NCI-H1105 (cell line): ENCODE data around the gene GCLC.
"Not testable (repeated sequence)": the region's sequence is repeated elsewhere in the genome, so short reads cannot be mapped to it uniquely, and the experiment has no call there.

Source experiments
- DNase-seq: peaks from one replicate; lab custom pipeline; 2025; lab: John Stamatoyannopoulos, UW

Gene GCLC

DNA sequence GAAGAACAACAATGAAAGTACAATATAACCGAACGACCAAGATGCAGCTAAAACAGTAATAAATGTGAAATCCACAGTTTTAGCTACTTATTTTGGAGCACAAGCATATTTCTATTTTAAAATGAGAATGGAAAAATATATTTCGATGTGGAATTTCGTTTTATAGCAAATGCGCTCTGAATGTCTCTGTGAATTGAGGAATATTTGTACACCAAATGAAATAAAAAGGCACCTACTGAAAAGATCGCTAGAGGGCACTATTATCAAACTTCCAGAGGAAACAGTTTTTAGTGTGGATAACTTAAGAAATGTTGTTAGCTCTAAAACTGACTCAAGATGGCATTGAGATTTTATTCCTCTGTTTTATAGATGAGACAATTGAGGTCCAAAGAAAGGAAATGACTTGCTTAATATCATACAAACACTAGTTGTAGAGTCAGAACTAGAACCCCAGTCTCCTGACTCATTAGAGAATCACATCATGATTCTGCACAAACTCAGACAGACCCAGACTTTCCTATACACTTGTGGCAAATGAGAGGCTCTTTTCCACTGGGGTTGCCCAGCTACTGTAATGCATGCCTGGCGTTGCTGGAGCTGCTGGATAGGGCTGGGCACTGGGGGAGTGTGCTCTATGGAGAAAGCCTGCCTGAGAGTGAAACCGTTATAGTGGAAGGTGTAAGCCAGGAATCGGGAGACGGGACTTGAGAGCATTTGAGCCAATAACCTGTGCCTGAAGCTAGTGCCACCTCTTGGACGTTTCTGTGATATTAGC is 51.9 kb downstream of the GCLC start:
- DNase-seq, result peak; percentile 21

- no peak for DNase-seq
Observed at GRCh38 chr6:53487080-53487479, 57.8 kb downstream of the GCLC start.

DNA sequence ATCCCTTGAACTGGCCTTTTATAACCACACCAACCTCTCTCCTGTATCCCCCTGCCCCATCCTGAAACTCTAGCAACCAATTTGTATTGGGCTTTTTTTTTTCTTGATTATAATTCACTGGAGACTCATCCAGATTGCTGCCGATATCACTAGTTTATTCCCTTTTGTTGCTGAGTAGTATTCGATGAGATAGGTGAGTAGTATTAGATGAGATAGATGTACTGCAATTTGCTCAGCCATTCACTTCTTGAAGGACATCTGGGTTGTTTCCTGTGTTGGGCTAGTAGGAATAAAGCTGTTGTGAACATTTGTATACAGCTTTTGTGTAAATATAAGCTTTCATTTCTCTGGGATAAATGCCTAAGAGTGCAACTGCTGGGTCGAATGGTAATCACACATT is 58.2 kb downstream of the GCLC start:
- DNase-seq, result no peak

DNA sequence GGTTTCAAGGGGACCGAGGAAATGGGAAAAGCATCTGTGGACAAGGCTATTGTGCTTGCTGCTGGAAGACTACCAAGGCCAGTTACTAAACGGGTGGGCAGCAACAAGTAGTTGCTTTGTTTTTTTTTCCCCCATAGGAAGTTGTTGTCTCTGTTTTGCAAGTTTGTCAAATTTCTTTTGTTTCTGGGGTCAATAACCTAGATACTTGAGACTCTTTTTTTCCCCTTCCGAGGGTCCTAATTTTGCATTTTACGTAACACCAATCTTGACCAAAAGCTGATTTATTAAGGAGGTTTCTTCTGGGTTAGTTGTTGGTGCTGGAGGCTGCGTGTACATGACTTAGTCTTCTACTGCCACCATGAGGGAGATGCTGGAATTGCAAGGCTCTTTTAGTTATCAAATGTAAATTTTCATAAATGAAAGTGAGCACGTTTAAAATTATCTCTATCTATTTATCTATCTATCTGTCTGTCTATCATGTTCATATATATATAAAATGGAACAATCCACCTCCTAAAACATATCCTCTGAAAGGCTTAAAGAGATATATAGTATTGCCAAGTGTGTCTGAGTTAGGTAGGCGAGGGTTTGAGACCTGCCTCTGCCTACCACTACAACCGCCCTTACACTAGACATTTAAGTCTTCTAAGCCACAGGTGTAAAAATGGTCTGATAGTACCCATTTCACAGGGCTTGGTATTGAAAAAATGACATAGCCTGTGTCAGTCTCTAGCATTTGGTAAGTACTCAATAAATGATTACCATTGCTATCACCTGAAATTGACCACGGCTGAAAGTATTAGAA is 60.2 kb downstream of the GCLC start:
- peak; percentile 37 for DNase-seq

GRCh38 chr6:53483423-53484353 is 61.2 kb downstream of the GCLC start:
- DNase-seq, result no peak

GRCh38 chr6:53481323-53481722 is 63.6 kb downstream of the GCLC start:
- no peak for DNase-seq

DNA sequence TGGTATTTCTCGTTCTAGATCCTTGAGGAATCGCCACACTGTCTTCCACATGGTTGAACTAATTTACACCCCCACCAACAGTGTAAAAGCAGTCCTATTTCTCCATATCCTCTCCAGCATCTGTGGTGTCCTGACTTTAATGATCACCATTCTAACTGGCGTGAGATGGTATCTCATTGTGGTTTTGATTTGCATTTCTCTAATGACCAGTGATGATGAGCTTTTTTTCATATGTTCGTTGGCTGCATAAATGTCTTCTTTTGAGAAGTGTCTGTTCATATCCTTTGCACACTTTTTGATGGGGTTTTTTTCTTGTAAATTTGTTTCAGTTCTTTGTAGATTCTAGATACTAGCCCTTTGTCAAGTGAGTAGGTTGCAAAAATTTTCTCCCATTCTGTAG is 64.1 kb downstream of the GCLC start:
- not testable (repeated sequence) for DNase-seq

- DNase-seq, result no peak
Observed at GRCh38 chr6:53479871-53480270, 65.0 kb downstream of the GCLC start.

- no peak for DNase-seq
Observed at GRCh38 chr6:53476964-53477363, 67.9 kb downstream of the GCLC start.

- DNase-seq, result no peak
Observed at GRCh38 chr6:53474010-53474409, 70.9 kb downstream of the GCLC start.

- DNase-seq, result no peak
Observed at GRCh38 chr6:53469163-53469562, 75.7 kb downstream of the GCLC start.

DNA sequence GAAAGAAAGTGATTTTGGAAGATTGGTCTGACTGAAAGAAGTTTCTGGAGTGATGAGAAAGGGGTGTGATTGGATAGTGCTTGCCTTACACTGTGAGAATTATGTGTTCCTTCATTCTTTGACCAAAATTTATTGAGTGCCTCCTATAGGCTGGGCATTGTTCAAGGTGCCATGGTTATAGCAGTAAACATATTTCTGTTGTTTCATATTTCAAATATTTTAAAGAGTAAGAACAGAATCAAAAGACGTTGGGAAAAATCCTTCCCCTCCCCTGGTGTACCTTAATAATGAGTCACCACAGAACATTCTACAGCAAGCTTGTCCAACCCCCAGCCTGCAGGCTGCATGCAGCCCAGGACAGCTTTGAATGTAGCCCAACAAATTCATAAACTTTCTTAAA is 78.6 kb downstream of the GCLC start:
- no peak for DNase-seq

DNA sequence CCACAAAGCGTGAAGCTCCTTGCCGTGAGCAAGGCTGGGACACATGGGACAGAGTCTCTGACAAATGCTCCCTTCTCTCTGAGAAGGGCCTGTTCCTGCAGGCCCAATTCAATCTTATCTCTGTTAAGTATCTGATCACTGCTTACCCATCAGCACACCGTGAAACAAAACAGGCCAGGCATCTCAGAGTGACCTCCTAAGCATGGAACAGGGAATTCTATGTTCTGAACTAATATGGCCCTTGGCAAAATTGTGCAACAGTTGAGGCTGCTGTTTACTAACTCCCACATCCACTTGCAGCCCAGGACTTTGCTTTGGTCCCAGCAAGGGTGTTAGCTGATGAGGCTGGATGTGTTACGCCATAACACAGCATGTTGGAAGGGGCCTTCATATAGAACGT is 79.2 kb downstream of the GCLC start:
- DNase-seq, result no peak

DNA sequence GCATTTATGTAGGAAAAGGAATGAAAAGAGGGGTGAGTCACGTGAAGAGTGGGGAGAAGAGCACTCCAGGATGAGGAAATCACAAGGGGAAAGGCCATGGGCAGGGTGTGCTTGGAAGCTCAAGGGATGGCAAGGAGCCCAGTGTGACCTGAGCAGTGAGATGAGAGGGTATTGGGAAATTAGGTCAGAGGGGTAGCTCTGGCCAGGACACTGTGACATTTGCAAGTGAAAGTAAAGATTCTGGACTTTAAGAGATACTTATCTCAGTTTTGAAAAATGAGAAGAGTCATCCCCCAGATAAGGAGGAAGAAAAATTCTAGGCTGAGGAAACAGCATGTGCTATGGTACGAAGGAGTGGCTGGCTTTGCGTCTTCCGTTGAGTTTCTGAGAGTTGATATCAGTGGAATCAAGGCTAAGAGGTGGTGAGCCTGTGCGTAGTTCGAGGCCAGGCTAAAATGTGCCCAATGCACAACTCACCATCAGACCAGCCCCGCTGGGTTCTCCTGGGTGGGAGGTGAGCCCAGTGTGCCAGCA is 79.9 kb downstream of the GCLC start:
- DNase-seq, result no peak

DNA sequence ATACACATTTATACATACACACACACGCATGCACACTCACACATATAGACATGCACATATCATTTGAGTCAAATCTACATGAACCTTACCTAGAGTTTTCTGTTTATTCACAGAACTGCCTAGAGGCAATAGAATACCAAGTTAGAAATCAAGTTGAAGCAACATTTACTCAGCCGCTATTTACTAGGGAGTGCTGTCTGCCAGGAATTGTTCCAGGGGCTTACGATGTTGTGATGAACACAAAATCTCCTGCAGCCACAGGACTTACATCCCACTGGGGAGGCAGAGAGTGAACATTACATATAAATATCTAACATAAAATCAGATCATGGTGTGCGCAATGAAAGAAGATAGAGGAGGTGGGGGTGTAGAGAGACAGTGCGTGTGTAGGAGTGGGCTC is 80.4 kb downstream of the GCLC start:
- no peak for DNase-seq

- no peak for DNase-seq
Observed at GRCh38 chr6:53461696-53462095, 83.2 kb downstream of the GCLC start.

DNA sequence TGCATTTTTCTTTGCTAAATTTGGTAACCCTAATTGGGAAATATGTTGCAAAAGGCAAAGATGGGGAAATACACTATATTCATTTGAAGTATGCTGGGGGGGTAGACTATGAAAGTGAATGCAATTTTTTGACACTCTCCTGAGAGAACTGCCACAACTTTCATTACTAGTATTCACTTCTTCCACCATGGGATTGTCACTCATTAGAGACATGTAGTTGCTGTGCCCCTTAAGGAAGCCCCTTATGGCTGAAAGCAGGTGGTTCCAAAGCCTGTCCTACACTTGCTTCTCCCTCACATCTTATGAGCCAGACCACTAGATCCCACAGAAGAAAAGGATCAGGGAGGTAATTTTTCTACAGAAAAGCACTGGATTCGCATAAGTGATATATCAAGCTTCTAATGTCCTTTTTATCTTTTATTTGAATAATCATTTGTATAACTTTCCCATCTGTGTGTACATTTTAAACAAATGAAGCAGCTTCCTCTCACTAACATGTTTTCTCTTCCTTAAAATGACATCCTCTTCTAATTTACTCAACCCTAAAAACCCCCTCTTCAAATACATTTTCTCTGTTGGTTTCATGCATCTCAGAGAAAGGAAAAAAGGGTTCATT is 83.8 kb downstream of the GCLC start:
- DNase-seq, result no peak

- no peak for DNase-seq
Observed at GRCh38 chr6:53458105-53458866, 86.6 kb downstream of the GCLC start.

GRCh38 chr6:53456809-53457208 is 88.1 kb downstream of the GCLC start:
- DNase-seq, result no peak

GRCh38 chr6:53455678-53456077 is 89.2 kb downstream of the GCLC start:
- no peak for DNase-seq

DNA sequence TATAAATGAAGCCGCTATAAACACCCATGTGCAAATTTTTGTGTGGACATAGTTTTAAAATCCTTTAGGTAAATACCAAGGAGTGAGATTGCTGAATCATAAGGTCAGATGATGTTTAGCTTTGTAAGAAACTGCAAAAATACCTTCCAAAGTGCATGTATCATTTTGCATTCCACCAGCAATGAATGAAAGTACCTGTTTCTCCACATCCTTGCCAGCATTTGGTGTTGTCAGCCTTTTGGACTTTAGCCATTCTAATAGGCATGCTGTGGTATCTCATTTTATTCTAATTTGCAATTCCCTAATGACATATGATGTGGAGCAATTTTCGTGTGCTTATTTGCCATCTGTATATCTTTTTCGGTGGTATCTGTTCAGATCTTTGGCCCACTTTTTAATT is 93.7 kb downstream of the GCLC start:
- DNase-seq, result no peak
